Dedifferentiated amniotic fluid mesenchymal stem cell (primary cell): ENCODE measurements around the gene CROCC.

ENCODE experiments used
- DNase-seq: peaks from one replicate; pipeline ENCODE4 v3.0.0-alpha.2; 2016; ENCODE audit errors: extremely low spot score

Gene CROCC

DNA sequence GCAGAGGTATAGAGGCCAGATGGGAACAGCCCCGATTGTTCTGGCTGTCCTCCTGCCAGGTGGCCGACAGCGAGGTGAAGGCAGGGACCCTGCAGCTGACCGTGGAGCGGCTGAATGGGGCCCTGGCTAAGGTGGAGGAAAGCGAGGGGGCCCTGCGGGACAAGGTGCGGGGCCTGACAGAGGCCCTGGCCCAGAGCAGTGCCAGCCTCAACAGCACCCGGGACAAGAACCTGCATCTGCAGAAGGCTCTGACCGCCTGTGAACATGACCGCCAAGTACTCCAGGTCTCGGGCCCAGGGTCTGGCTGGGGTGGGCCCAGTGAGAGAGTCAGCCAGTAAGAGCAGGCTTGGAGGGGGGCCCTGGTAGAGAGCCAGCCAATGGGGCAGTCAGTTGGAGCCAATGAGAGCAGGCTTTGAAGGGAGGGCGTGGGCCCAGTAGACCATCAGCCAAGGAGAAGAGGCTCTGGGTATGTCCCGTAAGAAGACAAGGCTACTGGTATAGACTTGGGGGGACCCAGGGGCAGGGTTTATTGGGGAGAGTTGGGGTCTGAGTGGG, 47.4 kb downstream of the CROCC start:
- no peak for DNase-seq

GRCh38 chr1:16969651-16970050, 47.9 kb downstream of the CROCC start:
- DNase-seq = no peak

GRCh38 chr1:16970132-16970910, 48.6 kb downstream of the CROCC start:
- DNase-seq = no peak

DNA sequence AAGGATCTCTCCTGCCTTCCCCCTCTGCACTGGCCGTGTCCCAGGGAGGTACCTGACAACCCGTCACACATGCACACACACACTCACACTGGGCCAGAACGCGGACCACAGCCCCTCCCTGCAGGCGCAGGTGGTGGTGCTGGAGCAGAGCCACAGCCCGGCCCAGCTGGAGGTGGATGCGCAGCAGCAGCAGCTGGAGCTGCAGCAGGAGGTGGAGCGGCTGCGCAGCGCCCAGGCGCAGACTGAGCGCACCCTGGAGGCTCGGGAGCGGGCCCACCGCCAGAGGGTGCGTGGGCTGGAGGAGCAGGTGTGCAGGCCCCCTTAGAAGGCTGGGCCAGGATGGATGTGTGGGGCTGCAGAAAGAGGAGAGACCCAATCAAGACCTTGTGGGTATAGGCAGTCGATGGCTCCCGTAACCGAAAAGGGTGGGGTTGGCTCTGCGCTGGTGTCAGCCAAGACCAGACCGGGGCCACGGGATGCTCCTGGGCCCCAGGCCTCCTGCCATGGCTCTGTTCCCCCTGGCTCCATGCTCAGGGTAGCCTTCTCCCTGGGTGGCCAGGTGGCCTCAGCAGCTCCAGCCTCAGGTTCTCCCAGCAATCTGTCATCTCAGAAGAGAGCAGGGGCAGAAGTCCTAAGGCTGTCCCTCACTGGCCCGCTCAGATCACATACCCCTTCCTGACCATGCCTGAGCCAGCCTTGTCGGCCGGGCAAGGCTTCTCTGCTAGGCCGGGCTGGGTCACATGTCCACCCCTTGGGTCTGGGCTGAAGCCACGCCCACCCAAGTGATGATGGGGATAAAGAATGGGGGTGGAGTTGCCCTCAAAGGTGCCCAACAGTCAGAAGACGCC, 49.8 kb downstream of the CROCC start:
- peak; percentile 44 for DNase-seq

DNA sequence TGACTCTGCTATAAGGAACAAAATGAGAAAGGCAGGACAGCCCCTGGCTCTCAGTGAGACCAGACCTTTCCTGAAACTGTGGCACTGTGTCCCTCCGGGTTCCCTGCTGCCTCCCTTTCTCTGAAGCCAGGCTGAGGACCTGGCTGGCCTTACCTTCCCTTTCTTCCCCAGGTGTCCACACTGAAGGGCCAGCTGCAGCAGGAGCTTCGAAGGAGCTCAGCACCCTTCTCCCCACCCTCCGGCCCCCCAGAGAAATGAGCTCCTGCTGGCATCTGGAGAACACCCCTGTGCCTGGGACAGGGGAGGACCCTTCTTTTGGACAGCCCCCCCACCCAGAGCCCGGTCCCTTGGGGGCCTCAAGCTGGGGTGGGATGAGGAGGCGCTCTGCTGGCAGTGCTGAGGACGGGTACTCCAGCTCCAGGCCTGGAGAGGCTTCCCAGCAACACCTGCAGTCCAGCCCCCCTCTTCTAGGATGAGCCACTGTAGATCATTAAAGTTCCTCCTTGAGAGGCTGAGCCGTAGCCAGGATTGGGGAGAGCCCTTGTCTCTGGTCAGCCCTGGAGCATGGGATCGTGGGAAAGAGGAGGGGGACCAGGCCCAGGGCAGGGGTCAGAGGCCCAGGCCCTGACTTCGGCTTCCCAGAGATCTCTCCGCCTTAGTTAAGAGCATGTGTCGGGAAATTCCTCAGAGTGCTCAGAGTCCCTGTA, 50.6 kb downstream of the CROCC start:
- DNase-seq = no peak

- no peak for DNase-seq
Observed at GRCh38 chr1:16973215-16973614, 51.5 kb downstream of the CROCC start.

GRCh38 chr1:16975211-16975610, 53.5 kb downstream of the CROCC start:
- no peak for DNase-seq

GRCh38 chr1:16975838-16976237, 54.1 kb downstream of the CROCC start:
- no peak for DNase-seq

- no peak for DNase-seq
Observed at GRCh38 chr1:16976966-16977365, 55.2 kb downstream of the CROCC start.

- DNase-seq = no peak
Observed at GRCh38 chr1:16977377-16977776, 55.6 kb downstream of the CROCC start.

DNA sequence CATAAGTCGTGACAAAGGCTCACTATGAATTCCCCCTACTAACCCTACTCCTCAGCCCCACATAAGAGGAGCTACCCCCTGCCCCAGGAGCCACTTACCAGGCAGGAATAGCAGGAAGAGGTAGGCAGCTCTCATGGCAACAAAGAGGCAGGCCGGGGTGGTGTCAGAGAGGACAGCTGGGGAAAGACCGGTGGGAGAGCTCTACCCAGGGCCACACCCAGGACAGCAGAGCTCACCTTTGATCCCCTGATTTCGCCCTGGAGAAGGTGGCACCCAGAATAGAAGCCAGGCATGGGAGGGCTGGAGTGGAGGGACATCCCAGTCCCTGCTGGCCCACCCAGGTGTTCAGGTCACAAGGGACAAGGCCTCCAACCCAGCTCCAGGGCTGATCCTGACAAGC, 56.4 kb downstream of the CROCC start:
- no peak for DNase-seq

- peak; percentile 78 for DNase-seq
Observed at GRCh38 chr1:16978567-16979474, 57.1 kb downstream of the CROCC start.

DNA sequence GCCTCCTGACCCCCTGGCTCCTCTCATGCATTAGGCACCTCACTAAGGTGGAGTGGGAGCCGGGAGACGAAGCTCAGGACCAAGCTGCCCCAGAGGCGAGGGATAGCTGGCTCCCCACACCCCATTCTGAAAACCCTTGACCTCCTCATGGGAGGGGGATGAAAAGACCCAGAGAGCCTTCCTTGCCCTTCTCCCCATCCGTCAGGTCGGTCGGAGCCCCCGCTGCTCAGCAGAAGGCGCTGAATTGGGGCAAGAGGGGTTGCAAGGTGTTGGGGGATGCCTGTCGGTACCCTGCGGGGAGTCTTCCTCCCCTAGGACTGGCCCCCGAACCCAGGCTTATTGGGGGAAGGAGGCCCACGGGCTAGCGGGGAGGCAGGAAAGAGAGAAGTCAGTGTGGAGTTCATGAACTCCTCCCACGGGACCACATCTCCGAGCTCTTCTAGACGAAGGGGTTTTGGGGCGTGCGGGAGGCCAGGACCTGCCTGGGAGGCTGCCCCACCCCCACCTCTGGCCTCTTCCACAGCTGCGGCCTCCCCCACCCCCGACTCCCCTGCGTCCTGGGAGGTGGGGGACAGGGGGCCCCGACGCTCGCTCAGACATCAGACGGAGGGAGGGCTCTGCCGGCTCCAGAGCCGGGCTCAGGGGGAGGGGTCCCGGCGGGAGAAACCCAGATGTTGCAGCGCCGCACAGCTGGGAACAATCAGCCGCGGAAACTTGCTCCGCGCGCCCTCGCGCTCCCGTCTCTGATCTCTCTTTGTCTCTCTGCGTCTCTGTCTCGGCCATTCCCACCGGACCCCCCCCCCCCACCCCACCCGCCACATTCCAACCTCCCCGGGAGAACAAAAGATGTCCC, 58.0 kb downstream of the CROCC start:
- no peak for DNase-seq

DNA sequence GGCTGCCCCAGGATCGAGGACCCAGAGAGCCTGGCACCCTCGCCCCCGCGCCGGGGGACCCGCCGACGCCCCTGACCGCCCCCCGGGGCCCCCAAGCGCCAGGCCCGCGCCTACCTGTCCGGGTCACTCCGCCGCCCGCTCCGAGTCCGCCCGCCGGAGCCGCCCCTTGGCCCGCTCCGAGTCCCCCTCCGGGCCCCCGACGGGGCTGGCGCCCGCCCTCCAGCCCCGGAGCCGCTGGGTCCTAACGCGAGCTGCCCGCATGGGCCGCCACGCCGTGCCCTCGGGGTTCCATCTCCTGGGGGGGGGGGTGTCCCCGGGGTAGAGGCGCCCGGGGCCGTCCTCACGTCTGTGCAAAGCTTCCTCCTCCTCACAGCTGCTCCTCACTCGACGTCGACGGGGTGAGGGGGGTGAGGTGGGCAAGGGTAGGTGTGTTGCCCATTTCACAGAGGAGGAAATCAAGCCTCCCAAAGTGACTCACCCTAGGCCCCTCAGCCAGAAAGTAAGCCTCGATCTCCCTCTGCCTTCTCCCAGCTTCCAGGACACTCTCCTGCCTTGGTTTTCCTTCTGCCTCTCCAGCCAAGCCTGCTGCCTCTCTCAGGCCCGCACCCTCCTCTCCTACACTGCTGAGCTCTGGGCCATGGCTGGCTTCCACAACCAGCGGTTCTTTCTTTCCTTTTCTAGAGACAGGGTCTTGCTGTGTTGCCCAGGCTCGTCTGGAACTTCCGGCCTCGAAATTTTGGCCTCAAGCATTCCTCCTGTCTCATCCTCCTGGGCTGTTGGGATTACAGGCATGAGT, 58.9 kb downstream of the CROCC start, which contains the start of gene MFAP2:
MFAP2 (minus strand) TSS at position 148 of the 796 bp plus-strand sequence. CDS start 2,347 bp downstream, outside the sequence.
- DNase-seq = peak; percentile 26

DNA sequence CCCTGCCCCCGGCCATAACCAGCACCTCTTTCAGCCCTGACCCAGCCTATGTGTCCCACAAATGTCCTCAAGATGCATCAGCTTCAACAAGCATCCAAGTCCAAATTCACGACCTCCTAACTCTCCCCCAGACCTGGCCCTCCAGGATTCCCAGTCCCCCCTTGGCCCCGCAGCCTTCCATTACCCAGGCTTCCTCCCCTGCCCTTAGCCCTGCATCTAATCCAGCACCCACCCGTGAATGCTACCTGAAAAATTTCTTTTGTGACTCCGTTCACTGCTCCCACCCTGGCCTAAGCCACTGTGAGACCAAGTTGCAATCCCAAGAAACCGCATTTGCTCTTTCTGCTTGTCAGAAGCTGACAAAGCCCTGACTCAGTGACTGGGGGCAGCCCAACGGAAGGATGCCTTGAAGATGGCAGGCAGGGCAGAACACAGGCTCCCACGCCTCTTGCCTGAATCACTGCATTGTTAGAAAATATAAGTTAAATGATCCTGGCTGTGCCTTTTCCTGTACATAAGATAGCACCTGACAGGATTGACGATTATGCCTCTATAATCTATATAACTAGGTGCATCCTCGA, 59.6 kb downstream of the CROCC start:
- peak; percentile 85 for DNase-seq

DNA sequence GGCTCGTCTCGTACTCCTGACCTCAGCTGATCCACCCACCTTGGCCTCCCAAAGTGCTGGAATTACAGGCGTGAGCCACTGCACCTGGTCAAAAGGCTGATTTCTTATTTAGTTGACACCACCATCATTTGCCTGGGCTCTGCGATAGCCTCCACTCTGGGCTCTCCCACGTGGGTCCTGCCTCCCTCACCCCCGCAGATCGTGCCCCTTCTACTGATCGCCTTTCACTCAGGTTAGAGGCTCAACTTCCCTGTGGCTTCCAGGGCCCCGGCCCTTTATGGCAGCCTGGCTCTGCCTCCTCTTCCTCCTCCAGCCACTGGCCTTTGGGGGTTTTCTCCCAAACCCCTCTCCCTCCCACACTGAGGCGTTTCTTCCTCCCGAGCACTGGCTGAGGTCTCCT, 61.2 kb downstream of the CROCC start:
- DNase-seq = no peak

DNA sequence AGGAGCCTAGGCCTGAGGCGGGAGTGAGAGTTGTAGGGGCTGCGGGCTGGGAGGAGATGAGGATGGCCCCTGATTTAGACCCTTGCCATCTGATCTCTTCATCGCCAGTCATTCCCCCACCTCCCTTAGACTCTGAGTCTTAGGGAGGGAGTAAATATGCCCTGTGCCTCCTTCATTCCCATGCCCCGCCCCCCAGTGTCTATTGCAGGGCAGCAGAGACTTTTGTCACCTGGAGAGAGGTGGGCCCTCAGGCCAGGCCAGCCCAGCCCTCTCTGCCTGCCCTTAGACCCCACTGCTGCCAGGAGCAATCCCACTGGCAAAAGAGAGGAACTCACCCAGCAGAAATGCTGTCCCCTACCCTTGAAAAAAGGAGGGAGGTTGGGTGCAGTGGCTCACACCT, 61.9 kb downstream of the CROCC start:
- DNase-seq = no peak

- DNase-seq = peak; percentile 70
Observed at GRCh38 chr1:16984717-16985116, 63.0 kb downstream of the CROCC start.

- no peak for DNase-seq
Observed at GRCh38 chr1:16986113-16986512, 64.4 kb downstream of the CROCC start.
